OCI-M2 (cell line): ENCODE results near the gene GPR162.

Experiments
- DNase-seq: peaks from one replicate; lab custom pipeline; 2025; ENCODE audit not compliant: unreplicated experiment; lab: John Stamatoyannopoulos, UW

Gene GPR162

DNA sequence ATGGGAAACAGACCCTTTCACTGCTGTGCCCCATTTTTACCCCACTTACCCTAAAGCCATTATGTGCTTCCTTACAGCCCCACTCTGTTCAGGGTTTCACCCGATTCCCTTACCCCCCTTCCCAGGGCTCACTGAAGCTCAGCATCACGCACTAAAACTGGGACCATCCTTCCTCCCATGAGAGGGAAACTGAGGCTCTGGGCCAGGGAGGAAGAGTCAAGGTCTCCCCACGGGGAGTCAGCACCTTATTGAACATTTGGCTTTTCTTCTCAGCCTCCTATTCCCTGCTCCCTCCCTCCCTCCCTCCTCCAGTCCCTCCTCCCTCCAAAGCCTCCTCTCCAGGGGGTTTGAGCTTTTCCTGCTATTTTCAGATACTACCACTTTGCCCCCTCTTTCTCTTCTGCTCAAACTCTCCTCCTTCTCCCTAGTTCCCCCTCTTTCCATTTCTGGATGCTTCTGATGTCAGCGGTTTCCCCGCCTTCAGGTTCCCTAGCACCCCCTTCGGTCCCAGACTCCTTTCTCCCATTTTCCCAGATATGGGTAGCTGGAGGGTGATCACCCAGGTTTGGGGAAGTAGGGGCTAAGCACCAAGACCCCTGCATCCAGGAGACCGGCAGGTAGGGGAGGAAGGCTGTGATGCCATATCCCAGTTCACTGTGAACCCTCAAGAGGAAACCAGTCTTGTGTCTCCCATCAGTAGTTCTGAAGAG is 960 bp downstream of the GPR162 start:
- no peak for DNase-seq

DNA sequence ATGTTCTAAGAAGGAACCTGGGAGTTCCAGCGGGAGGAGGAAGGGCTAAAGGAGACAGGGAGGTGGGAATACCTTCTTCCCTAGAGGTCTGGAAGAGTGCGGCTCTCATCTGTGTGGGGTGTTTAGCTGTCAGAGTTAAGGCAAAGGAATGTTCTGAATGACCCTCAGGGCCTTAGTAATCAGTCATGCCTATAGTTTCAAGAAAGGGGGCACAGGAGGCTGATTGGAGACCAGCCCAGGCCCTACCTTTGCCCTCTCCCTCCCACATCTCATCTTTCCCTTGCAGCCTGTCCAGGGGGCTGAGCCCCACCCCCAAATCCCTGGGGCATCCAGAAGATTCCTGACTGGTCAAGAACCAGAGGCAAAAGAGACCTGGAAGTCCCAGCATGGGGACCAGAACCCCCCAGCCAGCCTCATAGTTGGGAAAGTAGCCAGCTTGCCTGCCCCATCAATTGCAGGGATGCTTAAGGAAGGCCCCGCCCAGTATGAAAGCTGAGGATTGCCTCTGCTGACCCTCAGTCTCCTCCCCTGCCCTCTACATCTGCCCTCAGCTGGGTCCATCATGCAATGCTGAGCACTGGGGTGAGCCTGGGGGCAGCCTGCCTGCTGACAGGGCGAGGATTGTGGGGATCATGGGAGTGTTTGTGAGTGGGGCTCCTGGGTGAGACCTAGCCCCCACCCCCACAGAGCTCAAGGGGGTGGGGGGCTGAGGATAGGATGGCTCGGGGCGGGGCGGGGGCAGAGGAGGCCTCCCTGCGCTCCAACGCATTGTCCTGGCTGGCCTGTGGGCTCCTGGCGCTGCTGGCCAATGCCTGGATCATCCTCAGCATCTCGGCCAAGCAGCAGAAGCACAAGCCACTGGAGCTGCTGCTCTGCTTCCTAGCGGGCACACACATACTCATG is 1.8 kb downstream of the GPR162 start:
- DNase-seq = no peak

DNA sequence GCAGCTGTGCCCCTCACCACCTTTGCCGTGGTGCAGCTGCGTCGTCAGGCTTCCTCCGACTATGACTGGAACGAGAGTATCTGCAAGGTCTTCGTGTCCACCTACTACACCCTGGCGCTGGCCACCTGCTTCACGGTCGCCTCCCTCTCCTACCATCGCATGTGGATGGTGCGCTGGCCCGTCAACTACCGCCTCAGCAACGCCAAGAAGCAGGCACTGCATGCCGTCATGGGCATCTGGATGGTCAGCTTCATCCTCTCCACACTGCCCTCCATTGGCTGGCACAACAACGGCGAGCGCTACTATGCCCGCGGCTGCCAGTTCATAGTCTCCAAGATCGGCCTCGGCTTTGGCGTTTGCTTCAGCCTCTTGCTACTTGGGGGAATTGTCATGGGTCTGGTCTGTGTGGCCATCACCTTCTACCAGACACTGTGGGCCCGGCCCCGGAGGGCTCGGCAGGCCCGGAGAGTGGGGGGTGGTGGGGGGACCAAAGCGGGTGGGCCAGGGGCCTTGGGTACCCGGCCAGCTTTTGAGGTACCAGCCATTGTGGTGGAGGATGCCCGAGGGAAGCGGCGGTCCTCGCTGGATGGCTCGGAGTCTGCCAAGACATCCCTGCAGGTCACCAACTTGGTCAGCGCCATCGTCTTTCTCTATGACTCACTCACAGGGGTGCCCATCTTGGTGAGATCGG is 2.6 kb downstream of the GPR162 start:
- no peak for DNase-seq

DNA sequence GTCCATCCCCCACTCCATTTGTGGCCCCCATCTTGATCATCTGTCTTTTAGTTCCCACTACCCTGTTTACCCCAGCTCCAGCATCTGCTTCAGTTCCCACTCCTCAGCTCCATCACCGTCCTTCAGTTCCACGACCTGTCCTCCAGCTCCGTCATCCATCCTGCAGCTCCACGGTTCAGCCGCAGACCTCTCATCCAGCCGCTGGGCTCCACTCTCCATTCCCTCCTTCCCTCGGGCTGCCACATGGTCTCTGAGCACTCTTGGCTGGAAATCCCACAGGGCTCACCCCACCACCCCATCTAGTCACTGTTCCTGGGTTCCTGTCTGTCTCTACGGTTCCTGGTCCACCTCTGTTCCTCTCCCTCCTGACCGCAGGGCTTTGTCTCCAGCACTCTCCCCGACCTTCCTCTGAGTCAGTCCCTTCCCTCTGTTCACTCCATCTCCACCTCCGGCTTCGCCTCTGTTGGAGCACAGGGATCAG is 3.3 kb downstream of the GPR162 start:
- no peak for DNase-seq

DNA sequence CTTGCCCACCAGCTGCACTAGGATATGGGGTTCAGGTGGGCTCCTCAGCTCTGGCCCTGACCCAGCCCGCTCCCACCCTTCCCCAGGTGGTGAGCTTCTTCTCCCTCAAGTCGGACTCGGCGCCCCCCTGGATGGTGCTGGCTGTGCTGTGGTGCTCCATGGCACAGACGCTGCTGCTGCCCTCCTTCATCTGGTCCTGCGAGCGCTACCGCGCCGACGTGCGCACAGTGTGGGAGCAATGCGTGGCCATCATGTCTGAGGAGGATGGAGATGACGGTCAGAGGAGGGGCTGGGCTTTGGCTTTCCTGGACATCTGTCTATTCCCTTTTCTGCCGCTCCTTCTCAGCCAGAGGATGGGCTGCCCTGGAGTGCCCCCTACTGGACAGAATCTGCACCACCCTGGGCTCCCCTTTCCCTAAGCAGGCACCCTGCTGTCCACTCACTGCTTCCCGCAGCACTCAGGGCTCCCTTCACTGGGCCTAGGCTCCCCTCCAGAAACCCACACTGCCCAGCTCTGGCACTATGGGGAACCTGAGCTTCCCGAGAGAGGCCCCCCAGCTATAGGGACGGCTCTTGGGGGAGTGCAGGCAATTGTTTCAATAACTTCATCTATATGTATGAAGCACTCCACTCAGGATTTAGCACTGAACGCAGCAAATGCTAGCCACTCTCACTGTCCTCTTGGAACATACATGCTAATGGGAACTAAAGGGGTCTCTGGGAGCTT is 3.9 kb downstream of the GPR162 start:
- DNase-seq = peak; percentile 33

DNA sequence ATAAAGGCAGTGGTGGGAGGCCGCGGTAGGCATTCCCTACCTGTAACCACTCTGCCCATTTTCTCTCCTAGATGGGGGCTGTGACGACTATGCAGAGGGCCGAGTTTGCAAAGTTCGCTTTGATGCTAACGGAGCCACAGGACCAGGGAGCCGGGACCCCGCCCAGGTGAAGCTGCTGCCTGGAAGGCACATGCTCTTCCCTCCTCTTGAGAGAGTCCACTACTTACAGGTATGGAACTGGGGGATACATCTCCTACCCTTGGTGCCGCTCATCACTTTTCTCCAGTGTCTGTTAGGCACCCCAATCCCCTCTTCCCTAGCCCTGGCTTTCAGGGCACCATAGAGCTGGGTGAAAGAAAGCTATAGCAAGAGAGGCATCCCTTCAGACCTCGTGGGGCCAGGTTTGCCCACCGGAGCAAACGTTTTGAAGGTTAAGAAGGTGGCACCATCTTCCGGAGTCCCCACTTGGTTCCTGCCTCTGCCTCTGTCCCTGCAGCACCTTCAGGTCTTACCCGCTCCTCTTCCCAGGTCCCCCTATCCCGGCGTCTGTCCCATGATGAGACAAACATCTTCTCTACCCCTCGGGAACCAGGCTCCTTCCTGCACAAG is 4.6 kb downstream of the GPR162 start:
- no peak for DNase-seq

DNA sequence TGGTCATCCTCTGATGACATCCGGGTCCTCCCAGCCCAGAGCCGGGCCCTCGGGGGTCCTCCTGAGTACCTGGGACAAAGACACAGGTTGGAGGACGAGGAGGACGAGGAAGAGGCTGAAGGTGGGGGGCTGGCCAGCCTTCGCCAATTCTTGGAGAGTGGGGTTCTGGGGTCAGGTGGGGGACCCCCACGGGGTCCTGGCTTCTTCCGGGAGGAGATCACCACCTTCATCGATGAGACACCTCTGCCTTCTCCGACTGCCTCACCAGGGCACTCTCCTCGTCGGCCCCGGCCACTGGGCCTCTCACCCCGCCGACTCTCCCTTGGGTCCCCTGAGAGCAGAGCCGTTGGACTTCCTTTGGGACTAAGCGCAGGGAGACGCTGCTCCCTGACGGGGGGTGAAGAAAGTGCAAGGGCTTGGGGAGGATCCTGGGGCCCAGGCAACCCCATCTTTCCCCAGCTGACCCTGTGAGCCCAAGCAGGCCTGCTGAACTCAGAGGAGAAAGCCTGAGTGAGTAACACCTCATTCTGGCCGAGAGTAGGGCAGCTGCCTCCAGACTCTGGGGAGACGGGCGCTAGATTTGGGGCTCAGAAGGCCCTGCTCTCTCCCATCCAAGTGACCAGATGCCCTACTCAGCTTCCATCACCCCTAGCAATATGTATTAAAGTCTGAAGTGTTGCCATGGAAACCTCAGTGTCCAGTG is 5.3 kb downstream of the GPR162 start:
- no peak for DNase-seq

DNA sequence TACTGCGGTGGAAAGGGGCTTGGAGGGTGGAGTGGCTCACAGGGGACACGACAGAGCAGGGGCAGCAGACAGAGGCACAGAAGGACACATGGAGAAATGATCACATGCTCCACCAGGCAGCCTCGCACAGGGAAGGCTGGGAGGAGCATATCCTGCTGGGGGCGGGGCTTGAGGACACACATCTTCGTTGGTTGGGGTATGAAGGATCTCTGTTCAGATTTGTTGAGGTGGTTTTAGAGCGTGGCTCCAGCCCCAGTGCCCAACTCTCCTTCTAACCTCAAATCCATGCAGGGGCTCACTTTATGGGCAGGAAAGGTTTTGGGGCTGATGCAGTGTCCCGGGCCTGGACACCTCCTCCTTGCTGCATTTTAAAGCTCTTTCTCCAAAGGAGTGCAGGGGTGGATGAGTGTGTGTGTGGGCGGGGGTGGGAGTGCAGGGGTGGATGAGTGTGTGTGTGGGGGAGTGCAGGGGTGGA is 5.9 kb downstream of the GPR162 start:
- no peak for DNase-seq

DNA sequence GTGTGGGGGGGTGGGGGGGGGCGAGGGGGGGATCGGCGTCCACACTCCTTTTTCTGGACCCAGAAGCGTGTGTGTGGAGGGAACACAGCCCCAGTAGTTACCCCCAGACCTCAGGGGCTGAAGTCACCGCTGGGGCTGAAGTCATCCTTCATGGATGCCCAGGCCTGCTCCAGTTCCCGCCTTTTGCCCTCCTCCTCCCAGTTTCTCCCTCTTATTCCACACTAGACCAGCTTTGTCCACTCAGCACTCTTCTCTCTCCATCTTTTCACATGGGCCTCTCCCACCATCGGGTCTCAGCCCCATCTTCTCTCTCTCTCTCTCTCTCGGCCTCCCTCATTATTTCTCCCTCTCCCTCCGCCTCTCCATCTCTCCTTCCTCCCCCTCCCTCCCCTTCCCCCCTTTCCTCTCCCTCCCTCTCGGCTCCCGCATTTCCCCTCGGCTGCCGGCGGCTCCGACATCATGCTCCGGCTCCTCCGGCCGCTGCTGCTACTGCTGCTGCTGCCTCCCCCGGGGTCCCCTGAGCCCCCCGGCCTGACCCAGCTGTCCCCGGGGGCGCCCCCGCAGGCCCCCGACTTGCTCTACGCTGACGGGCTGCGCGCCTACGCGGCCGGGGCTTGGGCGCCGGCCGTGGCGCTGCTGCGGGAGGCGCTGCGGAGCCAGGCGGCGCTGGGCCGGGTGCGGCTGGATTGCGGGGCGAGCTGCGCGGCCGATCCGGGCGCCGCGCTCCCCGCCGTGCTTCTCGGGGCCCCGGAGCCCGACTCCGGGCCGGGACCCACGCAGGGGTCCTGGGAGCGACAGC is 6.6 kb downstream of the GPR162 start, which contains the start of gene P3H3:
TSS of gene P3H3 (plus strand) at position 426 of the 799 bp plus-strand sequence. CDS start at position 460, 34 bp downstream.
- DNase-seq = no peak

DNA sequence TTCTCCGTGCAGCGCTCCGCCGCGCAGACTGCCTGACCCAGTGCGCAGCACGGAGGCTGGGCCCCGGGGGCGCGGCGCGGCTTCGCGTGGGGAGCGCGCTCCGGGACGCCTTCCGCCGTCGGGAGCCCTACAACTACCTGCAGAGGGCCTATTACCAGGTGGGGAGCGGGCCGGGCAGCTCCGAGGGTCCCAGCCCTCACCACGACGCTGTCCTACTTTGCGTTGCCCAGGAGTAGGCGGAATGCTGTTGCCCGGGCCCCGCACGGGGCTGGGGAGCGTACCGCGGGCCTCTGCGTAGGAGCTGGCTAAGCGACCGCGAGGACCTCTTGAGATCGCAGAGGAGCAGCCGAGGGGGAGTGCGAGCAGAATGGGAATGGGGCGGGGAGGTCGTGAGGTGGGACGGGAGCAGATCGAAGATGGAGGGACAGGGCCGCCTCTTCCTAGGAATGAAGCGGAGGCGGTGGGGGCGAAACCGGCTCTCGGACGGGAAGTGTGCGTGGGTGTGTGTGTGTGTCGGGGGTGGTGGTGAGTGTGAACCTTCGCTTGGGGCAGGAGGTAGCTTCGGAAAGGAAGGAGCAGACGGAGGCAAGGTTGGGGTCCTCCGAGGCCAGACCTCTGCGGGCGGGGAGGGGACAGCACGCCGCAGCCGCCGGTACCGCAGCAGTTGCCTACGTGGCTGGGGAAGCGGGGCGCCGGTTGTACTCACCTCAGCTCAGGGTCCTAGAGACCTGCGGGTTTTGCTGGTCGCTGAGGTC is 7.3 kb downstream of the GPR162 start:
- DNase-seq = no peak

DNA sequence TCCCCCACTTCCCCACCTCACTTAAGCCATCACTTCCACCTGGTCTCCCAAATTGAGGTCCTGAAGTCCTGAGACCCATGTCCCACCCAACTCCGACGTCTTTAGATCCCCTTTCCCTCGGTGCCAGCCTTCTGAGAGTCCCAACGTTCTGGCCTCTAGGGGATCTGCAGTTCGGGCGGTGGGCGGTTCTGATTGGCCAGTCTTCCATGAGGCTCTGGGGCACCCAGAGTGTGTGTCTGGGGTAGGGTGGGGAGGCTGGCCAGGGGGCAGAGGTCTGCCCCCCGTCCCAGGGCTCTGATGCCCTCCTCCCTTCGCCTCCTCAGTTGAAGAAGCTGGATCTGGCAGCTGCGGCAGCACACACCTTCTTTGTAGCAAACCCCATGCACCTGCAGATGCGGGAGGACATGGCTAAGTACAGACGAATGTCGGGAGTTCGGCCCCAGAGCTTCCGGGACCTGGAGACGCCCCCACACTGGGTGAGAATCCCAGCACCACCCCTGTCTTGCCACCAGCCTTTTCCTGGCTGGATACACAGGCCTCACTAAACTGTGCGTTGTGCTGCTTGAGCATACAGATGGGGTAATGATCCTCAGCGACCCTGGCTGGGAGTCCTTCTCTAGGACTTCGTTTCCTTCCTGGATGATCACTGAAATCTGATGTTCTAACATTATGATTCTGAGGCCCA is 8.1 kb downstream of the GPR162 start:
- DNase-seq = no peak

DNA sequence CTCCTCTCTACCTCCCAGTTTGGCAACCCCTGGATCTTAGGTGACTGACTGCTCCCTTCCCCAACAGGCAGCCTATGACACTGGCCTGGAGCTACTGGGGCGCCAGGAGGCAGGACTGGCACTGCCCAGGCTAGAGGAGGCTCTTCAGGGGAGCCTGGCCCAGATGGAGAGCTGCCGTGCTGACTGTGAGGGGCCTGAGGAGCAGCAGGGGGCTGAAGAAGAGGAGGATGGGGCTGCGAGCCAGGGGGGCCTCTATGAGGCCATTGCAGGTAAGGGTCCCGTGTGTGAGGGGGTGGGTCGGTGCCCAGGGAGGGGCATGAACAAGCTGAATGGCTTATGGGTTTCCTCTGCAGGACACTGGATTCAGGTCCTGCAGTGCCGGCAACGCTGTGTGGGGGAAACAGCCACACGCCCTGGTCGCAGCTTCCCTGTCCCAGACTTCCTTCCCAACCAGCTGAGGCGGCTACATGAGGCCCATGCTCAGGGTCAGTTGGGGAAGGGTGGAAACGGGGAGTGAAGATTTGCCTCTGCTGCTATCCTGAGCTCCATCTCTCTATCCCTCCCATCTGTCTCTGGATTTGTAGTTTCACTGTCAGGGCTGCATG is 8.8 kb downstream of the GPR162 start:
- DNase-seq = no peak

DNA sequence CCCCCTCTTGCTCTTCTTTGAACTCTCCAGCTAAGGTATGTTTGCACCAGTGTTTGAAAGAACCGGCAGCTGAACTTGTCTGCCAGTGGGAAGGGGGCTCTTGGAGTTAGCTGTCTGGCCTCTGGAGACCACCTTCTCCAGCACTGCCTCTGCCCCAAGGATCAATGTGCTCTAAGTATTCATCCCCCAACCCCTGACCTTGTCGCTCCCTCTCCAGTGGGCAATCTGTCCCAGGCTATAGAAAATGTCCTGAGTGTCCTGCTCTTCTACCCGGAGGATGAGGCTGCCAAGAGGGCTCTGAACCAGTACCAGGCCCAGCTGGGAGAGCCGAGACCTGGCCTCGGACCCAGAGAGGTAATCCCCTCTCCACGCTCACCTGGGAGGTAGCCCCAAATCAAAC is 9.4 kb downstream of the GPR162 start:
- DNase-seq = no peak

DNA sequence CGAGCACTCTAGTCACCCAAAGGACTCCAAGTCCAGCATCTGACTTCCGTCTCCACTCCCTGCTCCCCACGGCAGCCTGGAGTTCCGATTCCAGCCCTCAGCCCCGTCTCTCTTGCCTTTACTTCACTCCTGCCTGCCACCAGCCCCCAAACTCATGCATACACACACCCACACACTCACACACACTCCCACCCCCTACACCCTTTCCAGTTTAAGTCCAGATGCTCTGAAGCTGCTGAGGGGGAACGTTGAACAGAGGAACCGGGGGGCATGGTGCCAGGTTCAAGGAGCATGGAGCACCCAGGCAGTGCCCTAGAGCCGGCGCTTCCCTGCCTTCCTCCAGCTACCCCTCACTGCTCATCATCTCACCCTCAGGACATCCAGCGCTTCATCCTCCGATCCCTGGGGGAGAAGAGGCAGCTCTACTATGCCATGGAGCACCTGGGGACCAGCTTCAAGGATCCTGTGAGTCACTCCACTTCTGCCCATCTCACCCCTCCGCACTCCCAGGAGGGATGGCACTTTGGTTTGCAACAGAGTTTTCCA is 9.9 kb downstream of the GPR162 start:
- DNase-seq = no peak

DNA sequence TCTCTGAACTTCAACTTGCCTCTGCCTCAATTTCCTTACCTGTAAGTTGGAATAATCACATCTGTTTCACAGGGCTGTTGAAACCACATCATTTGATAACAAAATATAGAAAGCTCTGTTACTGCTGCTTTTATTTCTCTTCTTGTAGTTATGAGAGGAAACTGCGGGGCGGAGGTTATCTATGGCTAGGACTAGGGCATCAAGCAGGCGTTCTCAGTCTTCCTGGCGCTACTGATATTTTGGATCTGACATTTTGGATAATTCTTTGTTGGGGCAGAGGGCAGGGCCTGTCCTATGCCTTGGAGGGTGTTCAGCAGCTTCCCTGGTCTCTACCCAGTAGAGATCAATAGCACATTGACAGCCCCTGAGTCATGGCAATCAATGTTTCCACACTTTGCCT is 10.5 kb downstream of the GPR162 start:
- DNase-seq = no peak

DNA sequence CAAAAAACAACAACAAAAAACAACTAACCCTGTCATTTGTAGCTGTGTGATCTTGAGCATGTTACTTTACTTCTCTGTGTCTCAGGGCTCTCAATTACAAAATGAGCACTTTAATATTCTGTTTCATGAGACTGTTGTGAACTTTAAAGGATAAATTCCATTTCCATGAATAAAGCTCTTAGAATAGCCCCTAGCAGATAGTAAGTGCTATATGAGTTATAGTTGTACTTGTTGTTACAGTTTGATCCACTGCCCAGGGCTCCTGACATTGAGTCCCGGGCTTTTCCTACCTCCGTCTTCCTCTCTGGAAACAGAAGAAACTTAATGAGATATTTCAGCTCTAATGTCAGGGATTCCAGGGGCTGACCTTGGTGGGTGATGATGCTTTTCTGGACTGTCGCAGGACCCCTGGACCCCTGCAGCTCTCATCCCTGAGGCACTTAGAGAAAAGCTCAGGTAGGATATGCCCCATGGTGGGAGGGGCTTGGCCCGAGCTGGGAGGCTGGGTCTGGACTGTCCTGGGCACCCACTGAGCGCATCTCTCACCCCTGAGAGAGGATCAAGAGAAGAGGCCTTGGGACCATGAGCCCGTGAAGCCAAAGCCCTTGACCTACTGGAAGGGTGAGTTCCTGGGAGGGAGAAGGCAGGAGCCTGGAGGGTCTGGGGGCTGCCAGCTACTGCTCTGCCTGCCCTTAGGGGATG is 11.7 kb downstream of the GPR162 start:
- no peak for DNase-seq
